ENCODE measurements around the gene NOTCH1. TPM values are rescaled to one million over a fixed set of nuclear protein-coding genes. Genes with fewer than 3 reads are reported as not detected.

Gene NOTCH1
- total and polyA plus RNA-seq, 2 of the 4 experiments (the other 2 are of a cell fraction), result 1.8 to 6.0 TPM

- BruUV-seq (replicated peaks), result TSS peak; percentile 75
- Histone ChIP-seq H3K56ac (ENCODE audit: extremely low read depth, insufficient read depth, low read length) (peak overlapping the region; percentile 80), H2AK5ac (ENCODE audit: low read depth, low read length) (peak overlapping the region; percentile 46), H3K4me3 (ENCODE audit: insufficient read depth, low read depth, low read length) (peak overlapping the region; percentile 92), H4K20me1 (ENCODE audit: insufficient read depth, low read length) (peaks cover 61% of the 10 kb centered on the region), H4K5ac (ENCODE audit: low read depth, low read length) (peak overlapping the region; percentile 75; the same call in 1 of the 2 replicates), H3K9ac (ENCODE audit: low read depth, low read length) (peak overlapping the region; percentile 96), H2AFZ (replicated peaks; ENCODE audit: low read length, poor library complexity) (peak overlapping the region; percentile 89), H2BK15ac (ENCODE audit: low read depth, low read length) (no peak overlapping the region), H4K91ac (ENCODE audit: insufficient read depth, low read depth, low read length) (peak overlapping the region; percentile 15; the same call in 1 of the 2 replicates), H3K4me2 (ENCODE audit: low read depth, low read length) (peak overlapping the region; percentile 100), H3K4me1 (ENCODE audit: control insufficient read depth, insufficient read depth, low read length) (peaks cover 8% of the 10 kb centered on the region; the same call in 1 of the 2 replicates), H2BK5ac (ENCODE audit: low read depth, low read length, poor library complexity, severe bottlenecking) (peak overlapping the region; percentile 85), H3K4ac (ENCODE audit: low read depth, low read length) (peak overlapping the region; percentile 89), H3K27me3 (ENCODE audit: control insufficient read depth, insufficient read depth, low read length) (no peaks in the 10 kb centered on the region; the same call in 1 of the 2 replicates), H2AK9ac (replicated peaks; ENCODE audit: low read depth, low read length, poor library complexity) (peak overlapping the region; percentile 97), H3K18ac (ENCODE audit: low read depth, low read length) (no peak overlapping the region), H4K8ac (ENCODE audit: low read depth in 2 of 2, low read length in 2 of 2) (peak overlapping the region in 1 of 2 experiments; percentile 68; a peak in 1 of 4 replicates), H3K9me1 (ENCODE audit: insufficient read depth, low read length) (no peaks in the 10 kb centered on the region; the same call in 1 of the 2 replicates), H3K27ac (ENCODE audit: insufficient read depth, low read length) (peak overlapping the region; percentile 96), H3K36me3 (ENCODE audit: control insufficient read depth, insufficient read depth, low read length) (peaks cover 13% of the 10 kb centered on the region), H3K23ac (ENCODE audit: low read depth, low read length) (peak overlapping the region; percentile 91), H3K79me1 (ENCODE audit: low read depth in 1 of 2, low read length in 2 of 2) (peaks cover 0 to 27% of the 10 kb centered on the region in 2 experiments; a peak in 2 of 4 replicates), H2BK120ac (ENCODE audit: low read depth, low read length) (0 out of 2 replicates have a peak overlapping the region, but pooled peaks have one; percentile 16), H3K9me3 (ENCODE audit: control insufficient read depth, insufficient read depth, low read length) (no peaks in the 10 kb centered on the region), H3K14ac (replicated peaks; ENCODE audit: low read depth, low read length) (peak overlapping the region; percentile 96), H2BK20ac (ENCODE audit: low read depth, low read length) (no peak overlapping the region)
- DNase-seq, result peak; percentile 37
- in situ Hi-C loops (cut with MboI; ENCODE audit: low sequenced_read_pairs), result no loop called here
- ChIA-PET CTCF (no interaction called here), POLR2A (ENCODE audit: unreplicated experiment) (no interaction called here)
- dilution Hi-C loops (cut with HindIII; ENCODE audit: low sequenced_read_pairs, unreplicated experiment), result no loop called here
- WGBS, 2 experiments (ENCODE audit: extremely low coverage in 2 of 2, insufficient read length in 1 of 2), result 0% methylated on average over 19 of the region's 39 CpGs; no CpG with 5 or more reads in 1 of the 2 experiments
- intact Hi-C loops (cut with micrococcal nuclease), result loop anchor here (2.0 kb wide), 1 partner anchor 43 kb away; the partner anchor contains the start of gene INPP5E
- TF ChIP-seq CEBPB (IDR thresholded peaks at IDR 0.05; ENCODE audit: low read depth, low read length), result peak; percentile 96
- no peak for TF ChIP-seq RCOR1 (IDR thresholded peaks at IDR 0.05; ENCODE audit: insufficient replicate concordance, low read length)
- TF ChIP-seq USF2 (IDR thresholded peaks at IDR 0.05; ENCODE audit: low read depth, low read length), result no peak
- no peak for TF ChIP-seq MAZ (IDR thresholded peaks at IDR 0.05; ENCODE audit: borderline replicate concordance, low read depth, low read length)
- 0 out of 2 replicates have a peak, but pooled peaks have one; percentile 15 for TF ChIP-seq MXI1 (IDR thresholded peaks at IDR 0.05; ENCODE audit: borderline replicate concordance, low read depth, low read length)
- TF ChIP-seq ELK1 (IDR thresholded peaks at IDR 0.05; ENCODE audit: borderline replicate concordance, low read depth, low read length), result no peak
- TF ChIP-seq CHD1 (IDR thresholded peaks at IDR 0.05; ENCODE audit: low read depth, low read length), result no peak
- TF ChIP-seq POLR2A (IDR thresholded peaks at IDR 0.05; ENCODE audit: low read depth, low read length), result no peak; the same call in 1 of the 2 replicates
- peak; percentile 0; the same call in 1 of the 2 replicates for ATAC-seq (ENCODE audit: low read depth)
Measured at GRCh38 chr9:136482046-136482792, 63.6 kb downstream of the NOTCH1 start.

All from IMR-90 (cell line).